SKM-1 treated with dmso at 0.1 percent for 144 hours (cell line): ENCODE data around the gene DSTYK.

Experiments used
- DNase-seq: peaks from one replicate; lab custom pipeline; 2025; ENCODE audit not compliant: unreplicated experiment; lab: John Stamatoyannopoulos, UW

Gene DSTYK

GRCh38 chr1:205129447-205130029 is 82.0 kb downstream of the DSTYK start:
- no peak for DNase-seq

GRCh38 chr1:205128050-205128449 is 83.5 kb downstream of the DSTYK start:
- no peak for DNase-seq

GRCh38 chr1:205127646-205128045 is 83.9 kb downstream of the DSTYK start:
- peak; percentile 78 for DNase-seq

- no peak for DNase-seq
Measured at GRCh38 chr1:205124726-205125125, 86.8 kb downstream of the DSTYK start.

GRCh38 chr1:205122489-205122882 is 89.0 kb downstream of the DSTYK start:
- DNase-seq: no peak

- DNase-seq: peak; percentile 99
Measured at GRCh38 chr1:205121660-205122488, 89.6 kb downstream of the DSTYK start, which contains the start of gene RBBP5. Gene RBBP5, minus strand, starts transcription at chr1:205121978. Its CDS starts 105 bp downstream, at chr1:205121873.

GRCh38 chr1:205118752-205119151 is 92.8 kb downstream of the DSTYK start:
- DNase-seq: no peak

- no peak for DNase-seq
Measured at GRCh38 chr1:205111354-205111753, 100.1 kb downstream of the DSTYK start.

GRCh38 chr1:205109711-205110110 is 101.8 kb downstream of the DSTYK start:
- DNase-seq: no peak

GRCh38 chr1:205109269-205109668 is 102.2 kb downstream of the DSTYK start:
- no peak for DNase-seq

- no peak for DNase-seq
Measured at GRCh38 chr1:205108464-205108863, 103.0 kb downstream of the DSTYK start.

GRCh38 chr1:205107327-205107726 is 104.2 kb downstream of the DSTYK start:
- no peak for DNase-seq

- DNase-seq: no peak
Measured at GRCh38 chr1:205102404-205102803, 109.1 kb downstream of the DSTYK start.

- no peak for DNase-seq
Measured at GRCh38 chr1:205098242-205098641, 113.3 kb downstream of the DSTYK start.

GRCh38 chr1:205095422-205095821 is 116.1 kb downstream of the DSTYK start:
- no peak for DNase-seq
